Measurements from ENCODE around the gene MYL3.

The MYL3 gene

DNA sequence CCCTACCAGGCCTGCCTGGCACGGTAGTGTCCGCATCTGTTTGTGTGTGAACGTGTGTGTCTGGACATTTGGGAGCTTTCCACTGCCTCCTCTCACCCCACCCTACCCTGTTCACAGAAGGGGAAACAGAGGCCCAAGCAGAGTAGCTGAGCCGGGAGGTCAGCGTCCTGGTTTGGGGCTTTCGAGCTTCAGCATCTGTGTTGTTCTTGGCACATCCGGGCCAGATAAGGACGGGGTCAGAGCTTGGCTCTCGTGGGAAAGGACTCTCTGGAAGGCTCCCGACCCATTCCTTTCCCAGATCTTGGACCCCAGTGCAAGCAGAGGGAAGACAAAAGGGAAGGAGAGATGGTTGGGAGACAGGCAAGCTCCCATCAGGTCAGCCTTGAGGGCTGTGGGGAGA, 8.0 kb upstream of the MYL3 start:
- Histone ChIP-seq H3K9me3 (no peaks in the 10 kb centered on the region), H3K4me1 (no peaks in the 10 kb centered on the region), H3K4me3 (ENCODE audit: low read depth, low read length) (no peak overlapping the region), H3K27me3 (no peaks in the 10 kb centered on the region), H3K36me3 (no peaks in the 10 kb centered on the region)
- TF ChIP-seq CTCF (IDR thresholded peaks at IDR 0.05; ENCODE audit: low read depth, low read length): no peak
- DNase-seq: no peak

DNA sequence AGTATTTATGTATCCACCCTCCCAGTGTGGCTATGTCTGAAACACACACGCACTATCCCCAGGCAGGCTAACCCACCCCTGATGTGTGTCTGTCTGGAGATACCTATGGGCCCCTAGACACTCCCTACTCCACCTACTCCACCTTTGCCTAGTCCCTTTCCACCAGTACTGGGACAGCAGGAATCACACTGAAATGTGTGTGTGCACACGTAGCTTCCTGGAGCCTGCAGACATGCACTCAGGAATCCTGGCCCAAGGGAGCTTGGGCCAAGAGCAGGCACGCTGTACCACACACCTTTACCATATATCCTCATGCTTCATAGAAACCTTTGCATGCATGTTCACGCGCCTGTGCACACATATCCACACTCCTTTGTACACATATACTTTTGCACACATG, 7.4 kb upstream of the MYL3 start:
- no peak for DNase-seq
- no peak for TF ChIP-seq CTCF (IDR thresholded peaks at IDR 0.05; ENCODE audit: low read depth, low read length)
- H3K27me3 ChIP-seq: no peaks in the 10 kb centered on the region
- H3K36me3 ChIP-seq: no peaks in the 10 kb centered on the region
- H3K4me3 ChIP-seq (ENCODE audit: low read depth, low read length): no peak overlapping the region
- no peaks in the 10 kb centered on the region for H3K9me3 ChIP-seq
- H3K4me1 ChIP-seq: no peaks in the 10 kb centered on the region

DNA sequence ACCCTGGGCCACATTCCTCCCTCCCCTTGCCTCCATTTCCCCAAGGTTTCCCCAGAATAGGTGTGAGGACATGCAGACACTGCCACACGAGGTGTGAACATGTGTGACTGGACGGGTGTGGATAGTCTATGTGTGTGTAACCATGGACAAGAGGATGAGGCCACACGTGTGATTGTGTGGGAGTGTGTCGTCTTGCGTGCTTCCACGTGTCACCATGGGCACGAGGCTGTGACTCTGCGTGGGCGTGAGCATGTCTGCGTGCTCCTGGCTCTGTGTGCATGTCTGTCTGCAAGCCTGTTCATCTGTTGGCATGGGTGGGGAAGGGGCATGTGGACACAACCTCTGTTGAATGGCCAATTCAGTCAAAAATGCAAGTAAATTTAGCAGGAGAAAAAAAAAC, 6.2 kb upstream of the MYL3 start:
- DNase-seq: no peak
- H3K4me1 ChIP-seq: no peaks in the 10 kb centered on the region
- H3K4me3 ChIP-seq (ENCODE audit: low read depth, low read length): no peak overlapping the region
- H3K36me3 ChIP-seq: no peaks in the 10 kb centered on the region
- TF ChIP-seq CTCF (IDR thresholded peaks at IDR 0.05; ENCODE audit: low read depth, low read length): no peak
- H3K9me3 ChIP-seq: no peaks in the 10 kb centered on the region
- H3K27me3 ChIP-seq: no peaks in the 10 kb centered on the region

DNA sequence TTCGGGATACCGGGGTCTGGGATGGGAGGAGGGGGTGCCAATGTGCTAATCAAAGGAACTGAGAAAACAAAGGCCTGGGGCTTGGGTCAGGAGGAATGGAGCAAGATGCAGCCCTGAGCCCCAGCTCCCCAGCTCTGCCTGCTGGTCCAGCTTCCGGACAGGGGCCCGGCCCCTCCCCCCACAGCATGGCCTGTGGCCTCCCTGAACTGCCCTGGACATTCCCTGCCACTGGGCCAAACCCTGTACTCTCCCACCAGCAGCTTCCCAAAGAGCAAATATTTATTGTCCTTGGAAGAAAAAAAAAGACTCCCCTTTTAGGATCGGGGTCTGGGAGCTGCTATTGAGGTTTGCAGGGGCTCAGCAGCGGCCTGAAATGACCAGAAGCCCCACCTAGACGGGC, 5.7 kb upstream of the MYL3 start:
- no peaks in the 10 kb centered on the region for H3K9me3 ChIP-seq
- DNase-seq: no peak
- H3K4me1 ChIP-seq: no peaks in the 10 kb centered on the region
- H3K4me3 ChIP-seq (ENCODE audit: low read depth, low read length): no peak overlapping the region
- no peaks in the 10 kb centered on the region for H3K27me3 ChIP-seq
- no peaks in the 10 kb centered on the region for H3K36me3 ChIP-seq
- no peak for TF ChIP-seq CTCF (IDR thresholded peaks at IDR 0.05; ENCODE audit: low read depth, low read length)

GRCh38 chr3:46868287-46868686, 5.0 kb upstream of the MYL3 start:
- no peak overlapping the region for H3K4me3 ChIP-seq (ENCODE audit: low read depth, low read length)
- H3K9me3 ChIP-seq: no peaks in the 10 kb centered on the region
- H3K36me3 ChIP-seq: no peaks in the 10 kb centered on the region
- no peaks in the 10 kb centered on the region for H3K4me1 ChIP-seq
- no peak for DNase-seq
- no peak for TF ChIP-seq CTCF (IDR thresholded peaks at IDR 0.05; ENCODE audit: low read depth, low read length)
- no peaks in the 10 kb centered on the region for H3K27me3 ChIP-seq

DNA sequence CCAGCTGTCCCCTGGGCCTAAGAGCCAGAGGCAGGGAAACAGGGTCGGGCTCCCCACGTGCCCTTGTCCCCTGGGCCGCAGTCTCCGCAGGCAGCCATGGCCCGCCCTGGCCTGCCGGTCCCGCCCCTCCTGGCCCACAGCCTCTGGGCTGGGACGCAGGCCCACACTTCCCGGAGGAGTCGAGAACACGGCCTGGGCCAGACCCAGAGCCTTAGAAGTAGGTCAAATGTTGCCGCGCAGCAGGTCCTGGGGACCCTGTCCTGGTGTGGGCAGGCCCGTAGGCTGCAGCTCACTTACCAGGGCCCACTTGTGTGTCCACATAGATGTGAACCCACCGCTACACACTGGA, 4.3 kb upstream of the MYL3 start:
- Histone ChIP-seq H3K4me1 (no peaks in the 10 kb centered on the region), H3K9me3 (no peaks in the 10 kb centered on the region), H3K27me3 (no peaks in the 10 kb centered on the region), H3K4me3 (ENCODE audit: low read depth, low read length) (no peak overlapping the region), H3K36me3 (no peaks in the 10 kb centered on the region)
- TF ChIP-seq CTCF (IDR thresholded peaks at IDR 0.05; ENCODE audit: low read depth, low read length): no peak
- DNase-seq: no peak
